ENCODE data around the gene GSPT1. TPM values are rescaled to one million over a fixed set of nuclear protein-coding genes. Genes with fewer than 3 reads are reported as not detected.
A peak's percentile ranks its signal among the peaks of the same experiment; 100 is the strongest.

The GSPT1 gene
- total and polyA plus RNA-seq, 9 of the 15 experiments (the other 6 are each of a cell fraction or from before 2014, with no cell fraction given): 63.8 to 269 (median 148) TPM

DNA sequence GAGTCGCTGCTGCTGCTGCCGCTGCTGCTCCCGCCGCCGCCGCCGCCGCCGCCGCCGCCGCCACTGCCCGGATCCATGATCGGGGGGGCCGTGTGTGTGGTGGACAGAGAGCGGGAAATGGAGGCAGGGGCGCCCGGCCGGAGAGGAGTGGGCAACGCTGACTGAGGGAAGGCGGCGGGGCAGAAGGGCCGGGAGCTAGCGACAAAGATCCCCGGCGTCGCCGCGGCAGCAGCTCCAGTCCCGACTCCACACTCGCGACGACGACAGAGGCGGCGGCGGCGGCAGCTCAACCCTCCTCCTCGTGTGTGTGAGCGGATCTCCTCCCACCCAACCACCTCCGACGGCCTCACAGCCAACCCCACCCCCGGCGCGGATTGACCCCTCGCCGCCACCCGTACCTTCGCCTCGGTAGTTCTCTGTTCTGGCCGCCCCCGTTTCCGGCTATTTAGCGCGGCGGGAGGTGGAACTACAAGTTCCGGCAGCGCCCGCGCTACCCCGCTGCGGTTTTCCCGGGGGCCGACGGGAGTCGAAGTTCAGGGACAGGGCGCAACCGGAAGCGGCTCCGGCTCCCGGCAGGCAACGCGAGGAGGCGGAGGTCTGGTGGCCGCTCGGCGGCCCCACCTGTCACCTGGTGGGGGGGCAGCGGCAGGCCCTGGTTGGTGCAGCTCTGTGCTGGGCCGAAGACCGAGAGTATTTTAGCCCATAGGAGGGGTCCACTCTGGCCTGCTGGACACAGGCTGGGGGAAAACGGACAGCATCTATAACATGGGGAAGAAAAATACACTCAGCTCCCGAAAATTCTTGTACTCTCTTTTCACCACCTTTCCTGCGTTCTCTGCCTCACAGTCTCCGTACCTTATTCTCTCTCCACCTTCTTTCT, at the start of gene GSPT1 (continued):
- TF ChIP-seq ELF4 (CRISPR knock-in tag; IDR thresholded peaks at IDR 0.05): peak; percentile 84
- TF ChIP-seq, protein P1, sequence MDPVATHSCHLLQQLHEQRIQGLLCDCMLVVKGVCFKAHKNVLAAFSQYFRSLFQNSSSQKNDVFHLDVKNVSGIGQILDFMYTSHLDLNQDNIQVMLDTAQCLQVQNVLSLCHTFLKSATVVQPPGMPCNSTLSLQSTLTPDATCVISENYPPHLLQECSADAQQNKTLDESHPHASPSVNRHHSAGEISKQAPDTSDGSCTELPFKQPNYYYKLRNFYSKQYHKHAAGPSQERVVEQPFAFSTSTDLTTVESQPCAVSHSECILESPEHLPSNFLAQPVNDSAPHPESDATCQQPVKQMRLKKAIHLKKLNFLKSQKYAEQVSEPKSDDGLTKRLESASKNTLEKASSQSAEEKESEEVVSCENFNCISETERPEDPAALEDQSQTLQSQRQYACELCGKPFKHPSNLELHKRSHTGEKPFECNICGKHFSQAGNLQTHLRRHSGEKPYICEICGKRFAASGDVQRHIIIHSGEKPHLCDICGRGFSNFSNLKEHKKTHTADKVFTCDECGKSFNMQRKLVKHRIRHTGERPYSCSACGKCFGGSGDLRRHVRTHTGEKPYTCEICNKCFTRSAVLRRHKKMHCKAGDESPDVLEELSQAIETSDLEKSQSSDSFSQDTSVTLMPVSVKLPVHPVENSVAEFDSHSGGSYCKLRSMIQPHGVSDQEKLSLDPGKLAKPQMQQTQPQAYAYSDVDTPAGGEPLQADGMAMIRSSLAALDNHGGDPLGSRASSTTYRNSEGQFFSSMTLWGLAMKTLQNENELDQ (CRISPR knock-in tag; IDR thresholded peaks at IDR 0.05; ENCODE audit: borderline replicate concordance): no peak
- TF ChIP-seq MYNN (IDR thresholded peaks at IDR 0.05): no peak
- no peak for TF ChIP-seq MYNN (CRISPR knock-in tag; IDR thresholded peaks at IDR 0.05)
- no peak for TF ChIP-seq MCM5 (IDR thresholded peaks at IDR 0.05; ENCODE audit: low read depth)
- TF ChIP-seq ZFP36 (IDR thresholded peaks at IDR 0.05; ENCODE audit: low read depth, low read length, partially characterized antibody): no peak
- peak; percentile 81 for TF ChIP-seq ZBTB17 (CRISPR knock-in tag; IDR thresholded peaks at IDR 0.05)
- TF ChIP-seq TEAD1 (CRISPR knock-in tag; IDR thresholded peaks at IDR 0.05): peak; percentile 25 to 88; a peak in 2 of 4 replicates
- peak in 1 of 2 experiments; percentile 71; a peak in 2 of 4 replicates for TF ChIP-seq TRIM24 (IDR thresholded peaks at IDR 0.05)
- TF ChIP-seq KDM4B (IDR thresholded peaks at IDR 0.05; ENCODE audit: borderline replicate concordance in 2 of 2, low read depth in 1 of 2): peak in 1 of 2 experiments; percentile 85; a peak in 1 of 4 replicates
- TF ChIP-seq GABPB1 (CRISPR knock-in tag; IDR thresholded peaks at IDR 0.05): peak; percentile 96
- TF ChIP-seq SMAD2 (IDR thresholded peaks at IDR 0.05; ENCODE audit: low read depth, low read length): no peak
- peak; percentile 99 for TF ChIP-seq MAZ (CRISPR knock-in tag; conservative IDR thresholded peaks at IDR 0.05 in 1 of 2, IDR thresholded peaks at IDR 0.05 in 1 of 2)
- TF ChIP-seq ZBTB8A (IDR thresholded peaks at IDR 0.05; ENCODE audit: partially characterized antibody): peak; percentile 99
- TF ChIP-seq, protein P2, sequence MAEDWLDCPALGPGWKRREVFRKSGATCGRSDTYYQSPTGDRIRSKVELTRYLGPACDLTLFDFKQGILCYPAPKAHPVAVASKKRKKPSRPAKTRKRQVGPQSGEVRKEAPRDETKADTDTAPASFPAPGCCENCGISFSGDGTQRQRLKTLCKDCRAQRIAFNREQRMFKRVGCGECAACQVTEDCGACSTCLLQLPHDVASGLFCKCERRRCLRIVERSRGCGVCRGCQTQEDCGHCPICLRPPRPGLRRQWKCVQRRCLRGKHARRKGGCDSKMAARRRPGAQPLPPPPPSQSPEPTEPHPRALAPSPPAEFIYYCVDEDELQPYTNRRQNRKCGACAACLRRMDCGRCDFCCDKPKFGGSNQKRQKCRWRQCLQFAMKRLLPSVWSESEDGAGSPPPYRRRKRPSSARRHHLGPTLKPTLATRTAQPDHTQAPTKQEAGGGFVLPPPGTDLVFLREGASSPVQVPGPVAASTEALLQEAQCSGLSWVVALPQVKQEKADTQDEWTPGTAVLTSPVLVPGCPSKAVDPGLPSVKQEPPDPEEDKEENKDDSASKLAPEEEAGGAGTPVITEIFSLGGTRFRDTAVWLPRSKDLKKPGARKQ (CRISPR knock-in tag; IDR thresholded peaks at IDR 0.05): no peak
- peak; percentile 98 for TF ChIP-seq ZNF644 (tag; IDR thresholded peaks at IDR 0.05; ENCODE audit: low read depth)
- peak; percentile 50; the same call in 1 of the 2 replicates for TF ChIP-seq KLF10 (CRISPR knock-in tag; IDR thresholded peaks at IDR 0.05)
- no peak for TF ChIP-seq KDM2B (CRISPR knock-in tag; IDR thresholded peaks at IDR 0.05)
- TF ChIP-seq RBM14 (IDR thresholded peaks at IDR 0.05; ENCODE audit: borderline replicate concordance, insufficient read depth, low read depth, low read length): no peak
- TF ChIP-seq GATAD2B (IDR thresholded peaks at IDR 0.05; ENCODE audit: borderline replicate concordance): peak; percentile 20; the same call in 1 of the 2 replicates
- no peak for TF ChIP-seq RBM25 (IDR thresholded peaks at IDR 0.05; ENCODE audit: low read depth, low read length, severe bottlenecking)

Measured in K562 (cell line).